ENCODE data around the gene YTHDC2. TPM values are rescaled to one million over a fixed set of nuclear protein-coding genes. Genes with fewer than 3 reads are reported as not detected.

Gene YTHDC2
- total and polyA plus RNA-seq, 11 donors: 5.7 to 19.8 (median 13.0) TPM

- DNase-seq (no peak), ATAC-seq (no peak)
- Histone ChIP-seq H3K4me1 (peaks cover 0 to 5% (median 0%) of the 10 kb centered on the region in 12 donors), H3K9me3 (peaks cover 0 to 15% (median 0%) of the 10 kb centered on the region in 12 donors), H3K4me3 (no peak overlapping the region), H3K27me3 (no peaks in the 10 kb centered on the region), H3K36me3 (peaks cover 0 to 55% (median 47%) of the 10 kb centered on the region in 9 donors), H3K27ac (no peak overlapping the region)
- TF ChIP-seq POLR2A (IDR thresholded peaks at IDR 0.05) (no peak), CTCF (IDR thresholded peaks at IDR 0.05) (no peak)
- intact Hi-C loops (cut with DNase I): no loop called here
- WGBS, 4 donors: 80 to 98% (median 90%) methylated on average over 4 of the region's 4 CpGs
Measured at GRCh38 chr5:113575074-113575473, 61.6 kb downstream of the YTHDC2 start.

- TF ChIP-seq POLR2A (IDR thresholded peaks at IDR 0.05) (no peak), CTCF (IDR thresholded peaks at IDR 0.05) (no peak)
- WGBS, 4 donors: 68 to 97% (median 84%) methylated on average over 2 of the region's 2 CpGs
- no peaks in the 10 kb centered on the region for H3K27me3 ChIP-seq
- peaks cover 0 to 4% (median 0%) of the 10 kb centered on the region in 12 donors for H3K9me3 ChIP-seq
- H3K27ac ChIP-seq: no peak overlapping the region
- intact Hi-C loops (cut with DNase I): no loop called here
- peaks cover 0 to 8% (median 0%) of the 10 kb centered on the region in 12 donors for H3K4me1 ChIP-seq
- H3K36me3 ChIP-seq: peaks cover 0 to 64% (median 43%) of the 10 kb centered on the region in 9 donors
- no peak for ATAC-seq
- no peak overlapping the region for H3K4me3 ChIP-seq
- no peak for DNase-seq
Measured at GRCh38 chr5:113578091-113578490, 64.6 kb downstream of the YTHDC2 start.

GRCh38 chr5:113581388-113581787 lies 67.9 kb downstream of the YTHDC2 start:
- no peak overlapping the region for H3K27ac ChIP-seq
- peaks cover 0 to 77% (median 48%) of the 10 kb centered on the region in 9 donors for H3K36me3 ChIP-seq
- WGBS, 4 donors: 80 to 94% (median 90%) methylated on average over 2 of the region's 2 CpGs
- DNase-seq: no peak
- H3K27me3 ChIP-seq: no peaks in the 10 kb centered on the region
- H3K4me3 ChIP-seq: no peak overlapping the region
- TF ChIP-seq POLR2A (IDR thresholded peaks at IDR 0.05) (no peak), CTCF (IDR thresholded peaks at IDR 0.05) (no peak)
- peaks cover 0 to 3% (median 0%) of the 10 kb centered on the region in 12 donors for H3K4me1 ChIP-seq
- intact Hi-C loops (cut with DNase I): no loop called here
- H3K9me3 ChIP-seq: no peaks in the 10 kb centered on the region
- ATAC-seq: no peak

- ATAC-seq: no peak
- Histone ChIP-seq H3K4me3 (no peak overlapping the region), H3K27me3 (no peaks in the 10 kb centered on the region), H3K27ac (no peak overlapping the region), H3K4me1 (peaks cover 0 to 16% (median 0%) of the 10 kb centered on the region in 12 donors), H3K36me3 (peaks cover 0 to 47% (median 31%) of the 10 kb centered on the region in 9 donors), H3K9me3 (no peaks in the 10 kb centered on the region)
- TF ChIP-seq POLR2A (IDR thresholded peaks at IDR 0.05) (no peak), CTCF (IDR thresholded peaks at IDR 0.05) (no peak)
- WGBS, 4 donors: 75 to 83% (median 80%) methylated on average over 2 of the region's 2 CpGs
- DNase-seq: no peak
- intact Hi-C loops (cut with DNase I): no loop called here
Measured at GRCh38 chr5:113598150-113598549, 84.7 kb downstream of the YTHDC2 start.
